ENCODE data around the gene ZNF682.
"Not testable (repeated sequence)": the region's sequence is repeated elsewhere in the genome, so short reads cannot be mapped to it uniquely, and the experiment has no call there.

Gene ZNF682

GRCh38 chr19:20072936-20073335, 33.6 kb upstream of the ZNF682 start:
- H3K4me3 ChIP-seq (ENCODE audit: control insufficient read depth, low read depth, low read length) = no peak overlapping the region
- TF ChIP-seq, protein P1, sequence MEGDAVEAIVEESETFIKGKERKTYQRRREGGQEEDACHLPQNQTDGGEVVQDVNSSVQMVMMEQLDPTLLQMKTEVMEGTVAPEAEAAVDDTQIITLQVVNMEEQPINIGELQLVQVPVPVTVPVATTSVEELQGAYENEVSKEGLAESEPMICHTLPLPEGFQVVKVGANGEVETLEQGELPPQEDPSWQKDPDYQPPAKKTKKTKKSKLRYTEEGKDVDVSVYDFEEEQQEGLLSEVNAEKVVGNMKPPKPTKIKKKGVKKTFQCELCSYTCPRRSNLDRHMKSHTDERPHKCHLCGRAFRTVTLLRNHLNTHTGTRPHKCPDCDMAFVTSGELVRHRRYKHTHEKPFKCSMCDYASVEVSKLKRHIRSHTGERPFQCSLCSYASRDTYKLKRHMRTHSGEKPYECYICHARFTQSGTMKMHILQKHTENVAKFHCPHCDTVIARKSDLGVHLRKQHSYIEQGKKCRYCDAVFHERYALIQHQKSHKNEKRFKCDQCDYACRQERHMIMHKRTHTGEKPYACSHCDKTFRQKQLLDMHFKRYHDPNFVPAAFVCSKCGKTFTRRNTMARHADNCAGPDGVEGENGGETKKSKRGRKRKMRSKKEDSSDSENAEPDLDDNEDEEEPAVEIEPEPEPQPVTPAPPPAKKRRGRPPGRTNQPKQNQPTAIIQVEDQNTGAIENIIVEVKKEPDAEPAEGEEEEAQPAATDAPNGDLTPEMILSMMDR (conservative IDR thresholded peaks at IDR 0.05; ENCODE audit: control insufficient read depth, insufficient read depth, low read depth, low read length) = no peak
- no peak for DNase-seq (ENCODE audit: low read depth)

GRCh38 chr19:20070691-20071090, 31.4 kb upstream of the ZNF682 start:
- DNase-seq (ENCODE audit: low read depth) = no peak
- TF ChIP-seq, protein P1 (conservative IDR thresholded peaks at IDR 0.05; ENCODE audit: control insufficient read depth, insufficient read depth, low read depth, low read length) = no peak
- no peak overlapping the region for H3K4me3 ChIP-seq (ENCODE audit: control insufficient read depth, low read depth, low read length)

- H3K4me3 ChIP-seq (ENCODE audit: control insufficient read depth, low read depth, low read length); DNase-seq (ENCODE audit: low read depth): not testable (repeated sequence)
Measured at GRCh38 chr19:20068559-20068958, 29.3 kb upstream of the ZNF682 start.

GRCh38 chr19:20067943-20068342, 28.6 kb upstream of the ZNF682 start:
- no peak overlapping the region for H3K4me3 ChIP-seq (ENCODE audit: control insufficient read depth, low read depth, low read length)
- TF ChIP-seq, protein P1 (conservative IDR thresholded peaks at IDR 0.05; ENCODE audit: control insufficient read depth, insufficient read depth, low read depth, low read length) = no peak
- DNase-seq (ENCODE audit: low read depth) = no peak

DNA sequence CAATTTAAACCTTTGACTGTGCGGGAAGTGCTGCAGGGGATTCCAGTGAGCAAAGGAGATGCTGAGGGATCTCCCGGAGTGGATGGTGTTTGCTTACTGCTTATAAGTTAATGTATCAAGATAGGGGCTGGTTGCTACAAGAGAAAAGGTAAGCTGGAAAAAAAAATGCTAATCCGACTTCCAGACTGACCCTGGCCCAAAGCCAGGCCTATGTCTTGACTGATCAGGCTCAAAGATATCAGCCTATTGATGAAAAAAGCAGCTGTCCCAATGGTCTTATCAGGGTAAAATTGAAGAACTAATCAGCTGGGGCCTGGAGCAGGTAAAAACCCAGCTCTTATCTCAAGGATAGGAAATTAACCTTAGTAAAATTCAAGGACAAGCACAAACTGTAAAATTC, 27.6 kb upstream of the ZNF682 start:
- H3K4me3 ChIP-seq (ENCODE audit: control insufficient read depth, low read depth, low read length) = no peak overlapping the region
- no peak for DNase-seq (ENCODE audit: low read depth)
- TF ChIP-seq, protein P1 (conservative IDR thresholded peaks at IDR 0.05; ENCODE audit: control insufficient read depth, insufficient read depth, low read depth, low read length) = no peak

GRCh38 chr19:20060282-20060681, 21.0 kb upstream of the ZNF682 start:
- DNase-seq (ENCODE audit: low read depth) = no peak
- TF ChIP-seq, protein P1 (conservative IDR thresholded peaks at IDR 0.05; ENCODE audit: control insufficient read depth, insufficient read depth, low read depth, low read length) = no peak
- H3K4me3 ChIP-seq (ENCODE audit: control insufficient read depth, low read depth, low read length) = no peak overlapping the region

- H3K4me3 ChIP-seq (ENCODE audit: control insufficient read depth, low read depth, low read length); DNase-seq (ENCODE audit: low read depth): not testable (repeated sequence)
Measured at GRCh38 chr19:20058738-20059137, 19.4 kb upstream of the ZNF682 start.

All from fibroblast of mammary gland (primary cell).